RWPE2 (cell line): ENCODE results near the gene DVL1.

ENCODE experiments used
- ATAC-seq: fragments of 200-7000 bp; cut with Tn5 transposase; 3 replicates; pipeline ENCODE4 v1.9.1; 2021; ENCODE audit warnings: low read depth
- DNase-seq: peaks from one replicate; pipeline ENCODE4 v3.0.0-alpha.2; 2020; ENCODE audit warnings: low spot score
- H3K27ac ChIP-seq: fragments of 450-650 bp; 2 replicates; pipeline ENCODE4 v1.5.1; 2017; ENCODE audit warnings: mild to moderate bottlenecking; ENCODE audit not compliant: poor library complexity, severe bottlenecking
- H3K27me3 ChIP-seq: fragments of 250-450 bp; sonication (Bioruptor Pico); 2 replicates; pipeline ENCODE4 v1.5.1; 2021; ENCODE audit warnings: mild to moderate bottlenecking, moderate library complexity; ENCODE audit not compliant: insufficient read depth, poor library complexity, severe bottlenecking
- H3K36me3 ChIP-seq: fragments of 250-450 bp; sonication (Bioruptor Pico); 2 replicates; pipeline ENCODE4 v1.5.1; 2020; ENCODE audit warnings: low read depth, mild to moderate bottlenecking, moderate library complexity
- H3K4me1 ChIP-seq: fragments of 250-450 bp; sonication (Bioruptor Pico); 2 replicates; pipeline ENCODE4 v1.5.1; 2021; ENCODE audit warnings: mild to moderate bottlenecking, moderate library complexity; ENCODE audit not compliant: insufficient read depth, poor library complexity, severe bottlenecking
- H3K4me3 ChIP-seq: fragments of 250-450 bp; sonication (Bioruptor Pico); 2 replicates; pipeline ENCODE4 v1.5.1; 2021; ENCODE audit warnings: mild to moderate bottlenecking, moderate library complexity; ENCODE audit not compliant: severe bottlenecking
- H3K9me3 ChIP-seq: fragments of 250-450 bp; sonication (Bioruptor Pico); 2 replicates; pipeline ENCODE4 v1.5.1; 2021; ENCODE audit warnings: mild to moderate bottlenecking, moderate library complexity; ENCODE audit not compliant: severe bottlenecking
- CTCF ChIP-seq: fragments of 450-650 bp; IDR thresholded peaks from one replicate; pipeline ENCODE4 v1.5.1; 2017; ENCODE audit warnings: mild to moderate bottlenecking, moderate library complexity; ENCODE audit not compliant: poor library complexity, severe bottlenecking

The DVL1 gene

GRCh38 chr1:1354271-1355247 lies 5.3 kb upstream of the DVL1 start:
- no peak overlapping the region for H3K27ac ChIP-seq
- no peaks in the 10 kb centered on the region for H3K36me3 ChIP-seq
- no peaks in the 10 kb centered on the region for H3K9me3 ChIP-seq
- TF ChIP-seq CTCF = no peak
- H3K4me1 ChIP-seq = peaks cover 4% of the 10 kb centered on the region
- peak; percentile 44 for DNase-seq
- H3K4me3 ChIP-seq = no peak overlapping the region
- ATAC-seq = no peak
- H3K27me3 ChIP-seq = no peaks in the 10 kb centered on the region

DNA sequence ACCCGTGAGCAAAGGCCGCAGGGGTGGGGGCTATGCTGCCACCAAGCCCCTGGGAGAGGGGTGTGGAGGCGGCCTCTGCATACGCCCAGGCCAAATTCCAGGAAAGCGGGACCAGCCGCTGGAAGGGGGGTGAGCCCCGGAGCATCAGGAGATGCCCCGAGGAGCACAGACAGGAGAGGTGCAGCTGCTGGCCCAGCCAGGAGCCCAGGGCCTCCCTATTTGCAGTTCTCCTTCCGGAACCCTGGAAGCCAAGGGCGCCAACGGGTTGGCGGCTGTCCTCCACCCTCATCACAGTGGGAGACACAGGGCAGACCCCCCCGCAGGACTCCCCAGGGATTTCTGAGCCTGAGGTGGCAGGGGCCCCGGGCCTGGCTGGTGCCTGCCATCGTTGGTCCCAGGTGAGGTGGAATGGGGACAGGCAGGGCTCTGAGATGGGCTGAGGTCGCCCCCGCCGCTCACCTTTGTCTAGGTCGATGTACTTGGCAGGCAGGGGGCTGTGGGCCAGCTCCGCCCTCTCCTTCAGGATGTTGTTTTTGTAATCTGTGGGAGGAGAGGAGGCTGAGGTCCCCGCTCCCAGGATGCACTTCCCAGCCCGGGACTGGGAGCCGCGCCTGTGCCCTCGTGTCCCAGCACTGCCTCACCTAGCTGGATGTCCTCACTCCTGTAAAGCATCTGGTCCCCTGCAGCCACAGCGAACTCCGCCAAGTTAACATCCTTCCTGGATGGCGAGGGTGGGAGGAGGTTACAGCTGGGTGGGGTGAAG lies 4.4 kb upstream of the DVL1 start:
- no peaks in the 10 kb centered on the region for H3K27me3 ChIP-seq
- H3K4me1 ChIP-seq = peaks cover 4% of the 10 kb centered on the region
- H3K27ac ChIP-seq = peak overlapping the region; percentile 21
- H3K4me3 ChIP-seq = no peak overlapping the region
- no peak for TF ChIP-seq CTCF
- ATAC-seq = peak; percentile 17; the same call in 2 of the 3 replicates
- no peaks in the 10 kb centered on the region for H3K9me3 ChIP-seq
- no peaks in the 10 kb centered on the region for H3K36me3 ChIP-seq
- peak; percentile 57 for DNase-seq

GRCh38 chr1:1352786-1353388 lies 3.7 kb upstream of the DVL1 start:
- Histone ChIP-seq H3K27ac (peak overlapping the region; percentile 21), H3K4me1 (peaks cover 4% of the 10 kb centered on the region), H3K4me3 (no peak overlapping the region), H3K36me3 (no peaks in the 10 kb centered on the region), H3K9me3 (no peaks in the 10 kb centered on the region), H3K27me3 (no peaks in the 10 kb centered on the region)
- peak; percentile 60 for DNase-seq
- TF ChIP-seq CTCF = no peak
- ATAC-seq = no peak

- Histone ChIP-seq H3K36me3 (no peaks in the 10 kb centered on the region), H3K27ac (peak overlapping the region; percentile 21), H3K4me1 (peaks cover 4% of the 10 kb centered on the region), H3K9me3 (no peaks in the 10 kb centered on the region), H3K27me3 (no peaks in the 10 kb centered on the region), H3K4me3 (no peak overlapping the region)
- ATAC-seq (peak; percentile 16; the same call in 1 of the 3 replicates), DNase-seq (peak; percentile 78)
- TF ChIP-seq CTCF = no peak
These were observed 2.6 kb upstream of the DVL1 start for GRCh38 chr1:1351511-1352427.
